OCI-LY3 (cell line): ENCODE results near the gene KLK2.

Experiments used
- EZH2phosphoT487 ChIP-seq: fragments of 200-600 bp; shearing (Covaris generic); IDR thresholded peaks from 2 replicates; pipeline ENCODE4 v1.6.1; 2018; ENCODE audit warnings: antibody characterized with exemption, mixed run types, low read depth
- TF ChIP-seq, protein P1 (sequence below): fragments of 200-600, 300-600 bp; sonication (generic); IDR thresholded peaks from 2 replicates; pipeline ENCODE4 v1.5.1; 2014; ENCODE audit warnings: antibody characterized with exemption, low read length, low read depth

DNA sequence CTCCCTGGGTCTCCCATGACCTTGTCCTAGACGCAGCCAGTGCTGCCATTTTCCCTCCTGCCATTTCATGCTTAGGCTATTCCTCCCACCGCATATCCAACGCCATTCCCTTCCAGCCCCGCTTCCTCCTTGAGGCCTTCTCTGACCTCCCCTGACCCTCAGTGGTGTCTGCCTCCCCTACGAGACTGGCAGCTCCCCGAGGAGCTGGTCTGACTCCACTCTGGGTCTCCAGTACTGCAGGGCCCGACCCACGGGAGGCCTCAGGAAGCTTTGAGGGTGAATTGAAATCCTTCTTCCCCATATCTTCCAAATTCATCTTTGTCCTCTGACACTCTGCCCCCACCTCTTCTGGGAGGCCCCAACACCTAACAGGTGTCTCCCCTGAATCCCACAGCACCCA is 40.6 kb upstream of the KLK2 start:
- TF ChIP-seq, protein P1, sequence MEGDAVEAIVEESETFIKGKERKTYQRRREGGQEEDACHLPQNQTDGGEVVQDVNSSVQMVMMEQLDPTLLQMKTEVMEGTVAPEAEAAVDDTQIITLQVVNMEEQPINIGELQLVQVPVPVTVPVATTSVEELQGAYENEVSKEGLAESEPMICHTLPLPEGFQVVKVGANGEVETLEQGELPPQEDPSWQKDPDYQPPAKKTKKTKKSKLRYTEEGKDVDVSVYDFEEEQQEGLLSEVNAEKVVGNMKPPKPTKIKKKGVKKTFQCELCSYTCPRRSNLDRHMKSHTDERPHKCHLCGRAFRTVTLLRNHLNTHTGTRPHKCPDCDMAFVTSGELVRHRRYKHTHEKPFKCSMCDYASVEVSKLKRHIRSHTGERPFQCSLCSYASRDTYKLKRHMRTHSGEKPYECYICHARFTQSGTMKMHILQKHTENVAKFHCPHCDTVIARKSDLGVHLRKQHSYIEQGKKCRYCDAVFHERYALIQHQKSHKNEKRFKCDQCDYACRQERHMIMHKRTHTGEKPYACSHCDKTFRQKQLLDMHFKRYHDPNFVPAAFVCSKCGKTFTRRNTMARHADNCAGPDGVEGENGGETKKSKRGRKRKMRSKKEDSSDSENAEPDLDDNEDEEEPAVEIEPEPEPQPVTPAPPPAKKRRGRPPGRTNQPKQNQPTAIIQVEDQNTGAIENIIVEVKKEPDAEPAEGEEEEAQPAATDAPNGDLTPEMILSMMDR: no peak
- TF ChIP-seq EZH2phosphoT487: no peak
